ENCODE results near the gene ACD. TPM values are rescaled to one million over a fixed set of nuclear protein-coding genes. Genes with fewer than 3 reads are reported as not detected.

Gene ACD
- total and polyA plus RNA-seq, 2 of the 4 experiments (the other 2 are of a cell fraction) = 15.6 to 31.1 TPM

DNA sequence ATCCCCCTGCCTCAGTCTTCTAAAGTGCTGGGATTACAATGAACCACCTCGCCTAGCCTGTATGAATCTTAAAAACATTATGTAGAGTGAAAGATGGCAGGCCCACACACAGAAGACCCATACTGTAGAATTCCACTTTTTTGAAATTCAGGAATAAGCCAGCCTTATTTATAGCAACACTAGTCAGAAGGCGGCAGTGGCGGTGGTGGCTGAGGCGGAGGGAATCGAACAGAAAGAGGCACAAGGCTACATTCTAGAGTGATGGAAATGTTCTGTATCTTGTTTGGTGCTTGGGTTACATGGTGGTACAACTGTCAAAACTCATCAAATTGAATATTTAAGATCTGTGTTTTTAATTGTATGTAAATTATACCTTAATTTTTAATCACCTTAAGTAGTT lies 47.7 kb upstream of the ACD start:
- no peak for TF ChIP-seq RCOR1 (IDR thresholded peaks at IDR 0.05; ENCODE audit: insufficient replicate concordance, low read length)
- no peak for TF ChIP-seq CEBPB (IDR thresholded peaks at IDR 0.05; ENCODE audit: low read depth, low read length)
- no peak for TF ChIP-seq BHLHE40 (IDR thresholded peaks at IDR 0.05; ENCODE audit: low read depth, low read length)
- TF ChIP-seq RFX5 (IDR thresholded peaks at IDR 0.05; ENCODE audit: low read depth, low read length) = no peak
- TF ChIP-seq MAZ (IDR thresholded peaks at IDR 0.05; ENCODE audit: borderline replicate concordance, low read depth, low read length) = no peak
- TF ChIP-seq, protein P1, sequence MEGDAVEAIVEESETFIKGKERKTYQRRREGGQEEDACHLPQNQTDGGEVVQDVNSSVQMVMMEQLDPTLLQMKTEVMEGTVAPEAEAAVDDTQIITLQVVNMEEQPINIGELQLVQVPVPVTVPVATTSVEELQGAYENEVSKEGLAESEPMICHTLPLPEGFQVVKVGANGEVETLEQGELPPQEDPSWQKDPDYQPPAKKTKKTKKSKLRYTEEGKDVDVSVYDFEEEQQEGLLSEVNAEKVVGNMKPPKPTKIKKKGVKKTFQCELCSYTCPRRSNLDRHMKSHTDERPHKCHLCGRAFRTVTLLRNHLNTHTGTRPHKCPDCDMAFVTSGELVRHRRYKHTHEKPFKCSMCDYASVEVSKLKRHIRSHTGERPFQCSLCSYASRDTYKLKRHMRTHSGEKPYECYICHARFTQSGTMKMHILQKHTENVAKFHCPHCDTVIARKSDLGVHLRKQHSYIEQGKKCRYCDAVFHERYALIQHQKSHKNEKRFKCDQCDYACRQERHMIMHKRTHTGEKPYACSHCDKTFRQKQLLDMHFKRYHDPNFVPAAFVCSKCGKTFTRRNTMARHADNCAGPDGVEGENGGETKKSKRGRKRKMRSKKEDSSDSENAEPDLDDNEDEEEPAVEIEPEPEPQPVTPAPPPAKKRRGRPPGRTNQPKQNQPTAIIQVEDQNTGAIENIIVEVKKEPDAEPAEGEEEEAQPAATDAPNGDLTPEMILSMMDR (conservative IDR thresholded peaks at IDR 0.05; ENCODE audit: low read depth, low read length) = no peak
- no peak for TF ChIP-seq FOS (IDR thresholded peaks at IDR 0.05; ENCODE audit: low read depth, low read length)
- TF ChIP-seq CHD1 (IDR thresholded peaks at IDR 0.05; ENCODE audit: low read depth, low read length) = no peak
- TF ChIP-seq MXI1 (IDR thresholded peaks at IDR 0.05; ENCODE audit: borderline replicate concordance, low read depth, low read length) = no peak
- no peak for TF ChIP-seq NFE2L2 (IDR thresholded peaks at IDR 0.05; ENCODE audit: low read depth, low read length)
- TF ChIP-seq, protein P2, sequence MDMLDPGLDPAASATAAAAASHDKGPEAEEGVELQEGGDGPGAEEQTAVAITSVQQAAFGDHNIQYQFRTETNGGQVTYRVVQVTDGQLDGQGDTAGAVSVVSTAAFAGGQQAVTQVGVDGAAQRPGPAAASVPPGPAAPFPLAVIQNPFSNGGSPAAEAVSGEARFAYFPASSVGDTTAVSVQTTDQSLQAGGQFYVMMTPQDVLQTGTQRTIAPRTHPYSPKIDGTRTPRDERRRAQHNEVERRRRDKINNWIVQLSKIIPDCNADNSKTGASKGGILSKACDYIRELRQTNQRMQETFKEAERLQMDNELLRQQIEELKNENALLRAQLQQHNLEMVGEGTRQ (IDR thresholded peaks at IDR 0.05; ENCODE audit: low read depth, low read length) = no peak
- no peak for TF ChIP-seq MAFK (IDR thresholded peaks at IDR 0.05; ENCODE audit: low read depth, low read length)
- no peak overlapping the region for H2BK15ac ChIP-seq (ENCODE audit: low read depth, low read length)
- H3K27ac ChIP-seq (ENCODE audit: insufficient read depth, low read length) = no peak overlapping the region
- in situ Hi-C loops (cut with MboI; ENCODE audit: low sequenced_read_pairs) (no loop called here), intact Hi-C loops (cut with micrococcal nuclease) (no loop called here), dilution Hi-C loops (cut with HindIII; ENCODE audit: low sequenced_read_pairs, unreplicated experiment) (no loop called here)
- ChIA-PET CTCF (no interaction called here), POLR2A (ENCODE audit: unreplicated experiment) (no interaction called here)
- no peak overlapping the region for H2BK5ac ChIP-seq (ENCODE audit: low read depth, low read length, poor library complexity, severe bottlenecking)
- H3K4ac ChIP-seq (ENCODE audit: low read depth, low read length) = no peak overlapping the region
- no peak overlapping the region for H3K4me2 ChIP-seq (ENCODE audit: low read depth, low read length)
- no peak overlapping the region for H3K4me3 ChIP-seq (ENCODE audit: insufficient read depth, low read depth, low read length)
- no TSS peak for BruUV-seq (replicated peaks)
- no CpG with 5 or more reads among the region's 5 CpGs for WGBS, 2 experiments (ENCODE audit: extremely low coverage in 2 of 2, insufficient read length in 1 of 2)
- no peak overlapping the region for H4K91ac ChIP-seq (ENCODE audit: insufficient read depth, low read depth, low read length)
- H3K56ac ChIP-seq (ENCODE audit: extremely low read depth, insufficient read depth, low read length) = no peak overlapping the region
- no peak overlapping the region for H4K8ac ChIP-seq (ENCODE audit: low read depth in 2 of 2, low read length in 2 of 2)
- peaks cover 14% of the 10 kb centered on the region for H4K20me1 ChIP-seq (ENCODE audit: insufficient read depth, low read length)
- H2AK5ac ChIP-seq (ENCODE audit: low read depth, low read length) = no peak overlapping the region
- H3K9ac ChIP-seq (ENCODE audit: low read depth, low read length) = no peak overlapping the region
- no peaks in the 10 kb centered on the region for H3K9me3 ChIP-seq (ENCODE audit: control insufficient read depth, insufficient read depth, low read length)
- ATAC-seq (ENCODE audit: low read depth) = no peak
- H3K36me3 ChIP-seq (ENCODE audit: control insufficient read depth, insufficient read depth, low read length) = no peaks in the 10 kb centered on the region
- H3K27me3 ChIP-seq (ENCODE audit: control insufficient read depth, insufficient read depth, low read length) = no peaks in the 10 kb centered on the region
- no peak overlapping the region for H3K23ac ChIP-seq (ENCODE audit: low read depth, low read length)
- H2AK9ac ChIP-seq (replicated peaks; ENCODE audit: low read depth, low read length, poor library complexity) = no peak overlapping the region
- peaks cover 12 to 46% of the 10 kb centered on the region in 2 experiments for H3K79me1 ChIP-seq (ENCODE audit: low read depth in 1 of 2, low read length in 2 of 2)
- H2BK20ac ChIP-seq (ENCODE audit: low read depth, low read length) = no peak overlapping the region
- no peak overlapping the region for H2AFZ ChIP-seq (replicated peaks; ENCODE audit: low read length, poor library complexity)
- H3K14ac ChIP-seq (replicated peaks; ENCODE audit: low read depth, low read length) = no peak overlapping the region
- H3K18ac ChIP-seq (ENCODE audit: low read depth, low read length) = no peak overlapping the region
- peaks cover 4% of the 10 kb centered on the region; the same call in 1 of the 2 replicates for H3K4me1 ChIP-seq (ENCODE audit: control insufficient read depth, insufficient read depth, low read length)
- H3K9me1 ChIP-seq (ENCODE audit: insufficient read depth, low read length) = peaks cover 6% of the 10 kb centered on the region
- H2BK120ac ChIP-seq (ENCODE audit: low read depth, low read length) = no peak overlapping the region
- DNase-seq = no peak
- H4K5ac ChIP-seq (ENCODE audit: low read depth, low read length) = no peak overlapping the region

Measured in IMR-90 (cell line).